PC-3 (cell line): ENCODE measurements around the gene ACOX1. TPM values are rescaled to one million over a fixed set of nuclear protein-coding genes. Genes with fewer than 3 reads are reported as not detected.

ENCODE experiments used
- ATAC-seq: fragments of 200-7000 bp; cut with Tn5 transposase; 2 replicates; pipeline ENCODE4 v1.9.1; 2020; ENCODE audit warnings: mild to moderate bottlenecking, moderate library complexity
- BruUV-seq: library from RNA; stranded (reverse); fragments of 400-500 nt; replicated peaks from 2 replicates; lab custom pipeline; 2021; lab: Mats Ljungman, UMichigan
- CTCF ChIA-PET: fragments of 300-600 bp; sonication (Branson Sonifier 250); formaldehyde crosslinking; loops from one replicate; lab custom pipeline; 2022; ENCODE audit warnings: antibody characterized with exemption; lab: Charles Lee
- POLR2A ChIA-PET: fragments of 300-600 bp; sonication (Branson Sonifier 250); formaldehyde crosslinking; loops from one replicate; lab custom pipeline; 2022; ENCODE audit warnings: antibody characterized with exemption; ENCODE audit not compliant: unreplicated experiment; lab: Charles Lee
- DNase-seq: peaks from one replicate; pipeline ENCODE4 v3.0.0-alpha.2; 2015
- H2AFZ ChIP-seq: fragments of 300-600 bp; sonication (generic); 2 replicates; pipeline ENCODE4 v1.6.0; 2016; ENCODE audit warnings: antibody characterized with exemption, low read length
- H3F3A ChIP-seq: fragments of 300-600 bp; sonication (generic); one replicate; pipeline ENCODE4 v1.6.0; 2017; ENCODE audit warnings: antibody characterized with exemption, low read length, control low read depth, mild to moderate bottlenecking; ENCODE audit not compliant: unreplicated experiment
- H3K27ac ChIP-seq: fragments of 300-600 bp; sonication (generic); 2 replicates; pipeline ENCODE4 v1.5.1; 2016; ENCODE audit warnings: mild to moderate bottlenecking, low read length
- H3K27me3 ChIP-seq: fragments of 300-600 bp; sonication (generic); 2 replicates; pipeline ENCODE4 v1.6.1; 2016; ENCODE audit warnings: low read length, mixed read lengths
- H3K36me3 ChIP-seq: fragments of 300-600 bp; sonication (generic); 2 replicates; pipeline ENCODE4 v1.6.1; 2016; ENCODE audit warnings: low read depth, mixed run types, low read length, mixed read lengths
- H3K4me1 ChIP-seq: fragments of 300-600 bp; sonication (generic); 2 replicates; pipeline ENCODE4 v1.5.1; 2016; ENCODE audit warnings: low read length; ENCODE audit not compliant: insufficient read depth
- H3K4me2 ChIP-seq: fragments of 300-600 bp; sonication (generic); 2 replicates; pipeline ENCODE4 v1.6.0; 2016; ENCODE audit warnings: low read length
- H3K4me3 ChIP-seq: fragments of 300-600 bp; sonication (generic); 2 replicates; pipeline ENCODE4 v1.5.1; 2016; ENCODE audit warnings: mild to moderate bottlenecking, low read length, mixed read lengths
- H3K79me2 ChIP-seq: fragments of 300-600 bp; sonication (generic); 2 replicates; pipeline ENCODE4 v1.6.1; 2017; ENCODE audit warnings: low read length, mixed read lengths
- H3K9ac ChIP-seq: fragments of 300-600 bp; sonication (generic); 2 replicates; pipeline ENCODE4 v1.6.0; 2016; ENCODE audit warnings: mild to moderate bottlenecking, low read length
- H3K9me2 ChIP-seq: fragments of 300-600 bp; sonication (generic); replicated peaks from 2 replicates; pipeline ENCODE4 v1.6.1; 2016; ENCODE audit warnings: mixed run types, low read length, mixed read lengths
- H3K9me3 ChIP-seq: fragments of 300-600 bp; sonication (generic); 2 replicates; pipeline ENCODE4 v1.6.1; 2016; ENCODE audit warnings: low read length, mixed read lengths
- H4K20me1 ChIP-seq: fragments of 300-600 bp; sonication (generic); 2 replicates; pipeline ENCODE4 v1.6.1; 2016; ENCODE audit warnings: low read length, mixed read lengths
- CTCF ChIP-seq: fragments of 300-600 bp; sonication (generic); conservative IDR thresholded peaks from 2 replicates; pipeline ENCODE4 v1.5.1; 2017; ENCODE audit warnings: antibody characterized with exemption, low read depth, mild to moderate bottlenecking, low read length
- EZH2 ChIP-seq: fragments of 300-600 bp; sonication (generic); IDR thresholded peaks from one replicate; pipeline ENCODE4 v1.6.1; 2017; ENCODE audit warnings: antibody characterized with exemption, mild to moderate bottlenecking, low read length; ENCODE audit not compliant: unreplicated experiment
- EZH2phosphoT487 ChIP-seq: fragments of 300-600 bp; sonication (generic); IDR thresholded peaks from 2 replicates; pipeline ENCODE4 v1.6.1; 2018; ENCODE audit warnings: mild to moderate bottlenecking, antibody characterized with exemption, low read length, borderline replicate concordance
- intact Hi-C: fragments of 100-400 bp; cut with micrococcal nuclease; formaldehyde crosslinking; loops from 2 replicates; pipeline ENCODE4 v1.9.0; 2023
- total RNA-seq: library from RNA; depleted of rRNA; stranded (reverse); fragments of >200 nt; gene quantifications from 2 replicates; pipeline ENCODE4 v1.2.3, GENCODE V29; 2014

Gene ACOX1
- total RNA-seq, 1 experiment from 2014 or later, result 63.2 TPM

- Histone ChIP-seq H3K79me2 (0 out of 2 replicates have a peak, but pooled peaks cover 4% of the 10 kb centered on the region), H3F3A (no peaks in the 10 kb centered on the region), H3K9me3 (no peaks in the 10 kb centered on the region), H3K27me3 (no peaks in the 10 kb centered on the region), H2AFZ (no peak overlapping the region), H4K20me1 (no peaks in the 10 kb centered on the region), H3K36me3 (peaks cover 15% of the 10 kb centered on the region), H3K4me2 (no peak overlapping the region), H3K27ac (no peak overlapping the region), H3K4me1 (peaks cover 11% of the 10 kb centered on the region; the same call in 1 of the 2 replicates), H3K9me2 (no peaks in the 10 kb centered on the region), H3K4me3 (no peak overlapping the region), H3K9ac (no peak overlapping the region)
- ChIA-PET CTCF (no interaction called here), POLR2A (interaction anchor here (0.6 kb wide), 1 partner anchor 199 kb away, joined by 8 read pairs; no protein-coding TSS in a partner anchor)
- no TSS peak for BruUV-seq
- TF ChIP-seq CTCF, result no peak
- TF ChIP-seq EZH2, result no peak
- TF ChIP-seq EZH2phosphoT487, result no peak
- ATAC-seq, result no peak
- intact Hi-C loops, result no loop called here
- DNase-seq, result no peak
These were observed 36.5 kb downstream of the ACOX1 start for GRCh38 chr17:75942473-75942872.

GRCh38 chr17:75941442-75941819 is 37.5 kb downstream of the ACOX1 start:
- no peaks in the 10 kb centered on the region for H3F3A ChIP-seq
- H2AFZ ChIP-seq, result peak overlapping the region; percentile 65
- peaks cover 9% of the 10 kb centered on the region for H3K36me3 ChIP-seq
- 0 out of 2 replicates have a peak, but pooled peaks cover 4% of the 10 kb centered on the region for H3K79me2 ChIP-seq
- BruUV-seq, result no TSS peak
- TF ChIP-seq CTCF (no peak), EZH2phosphoT487 (no peak), EZH2 (no peak)
- H3K27ac ChIP-seq, result peak overlapping the region; percentile 12; the same call in 1 of the 2 replicates
- H3K9me2 ChIP-seq, result no peaks in the 10 kb centered on the region
- intact Hi-C loops, result loop anchor here (1.0 to 2.0 kb wide), 4 partner anchors 17 to 55 kb away; partner anchors contain the start of genes ACOX1 and TEN1
- peak overlapping the region; percentile 93 for H3K9ac ChIP-seq
- peak overlapping the region; percentile 88 for H3K4me3 ChIP-seq
- ChIA-PET CTCF (interaction anchor here (0.9 to 1.1 kb wide), 3 partner anchors 18 to 37 kb away, joined by 3 to 4 read pairs (median 4); partner anchors contain the start of genes ACOX1, MRPL38 and TEN1), POLR2A (interaction anchor here (0.6 to 1.1 kb wide), 4 partner anchors 24 to 86 kb away, joined by 3 to 22 read pairs (median 8); partner anchors contain the start of genes ACOX1, MRPL38 and WBP2)
- peaks cover 11% of the 10 kb centered on the region; the same call in 1 of the 2 replicates for H3K4me1 ChIP-seq
- no peaks in the 10 kb centered on the region for H3K9me3 ChIP-seq
- H3K4me2 ChIP-seq, result peak overlapping the region; percentile 94
- no peaks in the 10 kb centered on the region for H3K27me3 ChIP-seq
- no peaks in the 10 kb centered on the region for H4K20me1 ChIP-seq
- ATAC-seq (peak; percentile 0; the same call in 1 of the 2 replicates), DNase-seq (no peak)
